WTC11 (cell line): Measurements from ENCODE around the gene DDX51. TPM values are rescaled to one million over a fixed set of nuclear protein-coding genes. Genes with fewer than 3 reads are reported as not detected.

Experiments
- E2F5 ChIP-seq: sonication (generic); formaldehyde crosslinking; IDR thresholded peaks from 2 replicates; pipeline ENCODE4 v1.8.1; 2022; ENCODE audit warnings: mild to moderate bottlenecking, moderate library complexity, missing genetic modification reagents
- ETV6 ChIP-seq: sonication (generic); formaldehyde crosslinking; IDR thresholded peaks from 2 replicates; pipeline ENCODE4 v1.8.1; 2022; ENCODE audit warnings: mild to moderate bottlenecking, missing genetic modification reagents
- FOXJ3 ChIP-seq: sonication (generic); formaldehyde crosslinking; IDR thresholded peaks from 2 replicates; pipeline ENCODE4 v1.9.0; 2021; ENCODE audit warnings: missing genetic modification reagents, mild to moderate bottlenecking, borderline replicate concordance
- FOXP1 ChIP-seq: sonication (generic); formaldehyde crosslinking; IDR thresholded peaks from 2 replicates; pipeline ENCODE4 v1.8.0; 2022; ENCODE audit warnings: missing genetic modification reagents, mild to moderate bottlenecking, moderate library complexity, borderline replicate concordance
- JUN ChIP-seq: sonication (generic); formaldehyde crosslinking; IDR thresholded peaks from 2 replicates; pipeline ENCODE4 v1.8.0; 2023; ENCODE audit warnings: mild to moderate bottlenecking, missing genetic modification reagents
- MXD4 ChIP-seq: fragments of 250-450 bp; sonication (Bioruptor Pico); IDR thresholded peaks from 2 replicates; pipeline ENCODE4 v1.8.0; 2021; ENCODE audit warnings: mild to moderate bottlenecking, moderate library complexity, borderline replicate concordance
- NR1H2 ChIP-seq: sonication (generic); formaldehyde crosslinking; IDR thresholded peaks from 2 replicates; pipeline ENCODE4 v1.9.0; 2021; ENCODE audit warnings: mild to moderate bottlenecking, moderate library complexity, missing genetic modification reagents
- OVOL2 ChIP-seq: fragments of 250-450 bp; sonication (Bioruptor Pico); IDR thresholded peaks from 2 replicates; pipeline ENCODE4 v1.9.0; 2021; ENCODE audit warnings: mild to moderate bottlenecking, borderline replicate concordance
- PRRX2 ChIP-seq: fragments of 250-450 bp; sonication (Bioruptor Pico); IDR thresholded peaks from 2 replicates; pipeline ENCODE4 v1.8.0; 2021; ENCODE audit warnings: mild to moderate bottlenecking
- RORB ChIP-seq: fragments of 250-450 bp; sonication (Bioruptor Pico); IDR thresholded peaks from 2 replicates; pipeline ENCODE4 v1.9.0; 2021; ENCODE audit warnings: mild to moderate bottlenecking
- SMAD4 ChIP-seq: sonication (generic); formaldehyde crosslinking; IDR thresholded peaks from 2 replicates; pipeline ENCODE4 v1.8.0; 2022; ENCODE audit warnings: mild to moderate bottlenecking, missing genetic modification reagents
- SP1 ChIP-seq: sonication (generic); formaldehyde crosslinking; conservative IDR thresholded peaks from 2 replicates; pipeline ENCODE4 v1.8.1; 2022; ENCODE audit warnings: missing genetic modification reagents
- ZNF263 ChIP-seq: sonication (generic); formaldehyde crosslinking; IDR thresholded peaks from 2 replicates; pipeline ENCODE4 v1.8.1; 2022; ENCODE audit warnings: low read depth, mild to moderate bottlenecking, moderate library complexity, missing genetic modification reagents
- ZNF317 ChIP-seq: sonication (generic); formaldehyde crosslinking; IDR thresholded peaks from 2 replicates; pipeline ENCODE4 v1.8.1; 2023; ENCODE audit warnings: low read depth, mild to moderate bottlenecking, moderate library complexity, missing genetic modification reagents, borderline replicate concordance
- total RNA-seq: library from RNA; stranded (reverse); gene quantifications from 3 replicates; pipeline ENCODE4 v1.2.3, GENCODE V29; 2021
- TF ChIP-seq, protein P1 (sequence below): sonication (generic); formaldehyde crosslinking; IDR thresholded peaks from 2 replicates; pipeline ENCODE4 v1.8.0; 2023; ENCODE audit warnings: missing genetic modification reagents, mild to moderate bottlenecking, borderline replicate concordance
- TF ChIP-seq, protein P2 (sequence below): fragments of 200-600 bp; IDR thresholded peaks from 2 replicates; pipeline ENCODE4 v1.8.0; 2022; ENCODE audit warnings: antibody characterized with exemption
- TF ChIP-seq, protein P3 (sequence below): fragments of 250-450 bp; sonication (Bioruptor Pico); IDR thresholded peaks from 2 replicates; pipeline ENCODE4 v1.9.0; 2021; ENCODE audit warnings: mild to moderate bottlenecking, borderline replicate concordance
- TF ChIP-seq, protein P4 (sequence below): sonication (generic); formaldehyde crosslinking; IDR thresholded peaks from 2 replicates; pipeline ENCODE4 v1.8.1; 2023; ENCODE audit warnings: mild to moderate bottlenecking, missing genetic modification reagents

Gene DDX51
- total RNA-seq, 1 experiment from 2014 or later = 32.7 TPM

- no peak for TF ChIP-seq OVOL2 (CRISPR knock-in tag)
- no peak for TF ChIP-seq RORB (CRISPR knock-in tag)
- no peak for TF ChIP-seq E2F5 (CRISPR knock-in tag)
- TF ChIP-seq ZNF263 (CRISPR knock-in tag) = no peak
- TF ChIP-seq, protein P1, sequence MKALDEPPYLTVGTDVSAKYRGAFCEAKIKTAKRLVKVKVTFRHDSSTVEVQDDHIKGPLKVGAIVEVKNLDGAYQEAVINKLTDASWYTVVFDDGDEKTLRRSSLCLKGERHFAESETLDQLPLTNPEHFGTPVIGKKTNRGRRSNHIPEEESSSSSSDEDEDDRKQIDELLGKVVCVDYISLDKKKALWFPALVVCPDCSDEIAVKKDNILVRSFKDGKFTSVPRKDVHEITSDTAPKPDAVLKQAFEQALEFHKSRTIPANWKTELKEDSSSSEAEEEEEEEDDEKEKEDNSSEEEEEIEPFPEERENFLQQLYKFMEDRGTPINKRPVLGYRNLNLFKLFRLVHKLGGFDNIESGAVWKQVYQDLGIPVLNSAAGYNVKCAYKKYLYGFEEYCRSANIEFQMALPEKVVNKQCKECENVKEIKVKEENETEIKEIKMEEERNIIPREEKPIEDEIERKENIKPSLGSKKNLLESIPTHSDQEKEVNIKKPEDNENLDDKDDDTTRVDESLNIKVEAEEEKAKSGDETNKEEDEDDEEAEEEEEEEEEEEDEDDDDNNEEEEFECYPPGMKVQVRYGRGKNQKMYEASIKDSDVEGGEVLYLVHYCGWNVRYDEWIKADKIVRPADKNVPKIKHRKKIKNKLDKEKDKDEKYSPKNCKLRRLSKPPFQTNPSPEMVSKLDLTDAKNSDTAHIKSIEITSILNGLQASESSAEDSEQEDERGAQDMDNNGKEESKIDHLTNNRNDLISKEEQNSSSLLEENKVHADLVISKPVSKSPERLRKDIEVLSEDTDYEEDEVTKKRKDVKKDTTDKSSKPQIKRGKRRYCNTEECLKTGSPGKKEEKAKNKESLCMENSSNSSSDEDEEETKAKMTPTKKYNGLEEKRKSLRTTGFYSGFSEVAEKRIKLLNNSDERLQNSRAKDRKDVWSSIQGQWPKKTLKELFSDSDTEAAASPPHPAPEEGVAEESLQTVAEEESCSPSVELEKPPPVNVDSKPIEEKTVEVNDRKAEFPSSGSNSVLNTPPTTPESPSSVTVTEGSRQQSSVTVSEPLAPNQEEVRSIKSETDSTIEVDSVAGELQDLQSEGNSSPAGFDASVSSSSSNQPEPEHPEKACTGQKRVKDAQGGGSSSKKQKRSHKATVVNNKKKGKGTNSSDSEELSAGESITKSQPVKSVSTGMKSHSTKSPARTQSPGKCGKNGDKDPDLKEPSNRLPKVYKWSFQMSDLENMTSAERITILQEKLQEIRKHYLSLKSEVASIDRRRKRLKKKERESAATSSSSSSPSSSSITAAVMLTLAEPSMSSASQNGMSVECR (CRISPR knock-in tag) = no peak
- no peak for TF ChIP-seq ETV6 (CRISPR knock-in tag)
- TF ChIP-seq FOXJ3 = no peak
- TF ChIP-seq, protein P2, sequence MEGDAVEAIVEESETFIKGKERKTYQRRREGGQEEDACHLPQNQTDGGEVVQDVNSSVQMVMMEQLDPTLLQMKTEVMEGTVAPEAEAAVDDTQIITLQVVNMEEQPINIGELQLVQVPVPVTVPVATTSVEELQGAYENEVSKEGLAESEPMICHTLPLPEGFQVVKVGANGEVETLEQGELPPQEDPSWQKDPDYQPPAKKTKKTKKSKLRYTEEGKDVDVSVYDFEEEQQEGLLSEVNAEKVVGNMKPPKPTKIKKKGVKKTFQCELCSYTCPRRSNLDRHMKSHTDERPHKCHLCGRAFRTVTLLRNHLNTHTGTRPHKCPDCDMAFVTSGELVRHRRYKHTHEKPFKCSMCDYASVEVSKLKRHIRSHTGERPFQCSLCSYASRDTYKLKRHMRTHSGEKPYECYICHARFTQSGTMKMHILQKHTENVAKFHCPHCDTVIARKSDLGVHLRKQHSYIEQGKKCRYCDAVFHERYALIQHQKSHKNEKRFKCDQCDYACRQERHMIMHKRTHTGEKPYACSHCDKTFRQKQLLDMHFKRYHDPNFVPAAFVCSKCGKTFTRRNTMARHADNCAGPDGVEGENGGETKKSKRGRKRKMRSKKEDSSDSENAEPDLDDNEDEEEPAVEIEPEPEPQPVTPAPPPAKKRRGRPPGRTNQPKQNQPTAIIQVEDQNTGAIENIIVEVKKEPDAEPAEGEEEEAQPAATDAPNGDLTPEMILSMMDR = no peak
- no peak for TF ChIP-seq NR1H2 (CRISPR knock-in tag)
- TF ChIP-seq, protein P3, sequence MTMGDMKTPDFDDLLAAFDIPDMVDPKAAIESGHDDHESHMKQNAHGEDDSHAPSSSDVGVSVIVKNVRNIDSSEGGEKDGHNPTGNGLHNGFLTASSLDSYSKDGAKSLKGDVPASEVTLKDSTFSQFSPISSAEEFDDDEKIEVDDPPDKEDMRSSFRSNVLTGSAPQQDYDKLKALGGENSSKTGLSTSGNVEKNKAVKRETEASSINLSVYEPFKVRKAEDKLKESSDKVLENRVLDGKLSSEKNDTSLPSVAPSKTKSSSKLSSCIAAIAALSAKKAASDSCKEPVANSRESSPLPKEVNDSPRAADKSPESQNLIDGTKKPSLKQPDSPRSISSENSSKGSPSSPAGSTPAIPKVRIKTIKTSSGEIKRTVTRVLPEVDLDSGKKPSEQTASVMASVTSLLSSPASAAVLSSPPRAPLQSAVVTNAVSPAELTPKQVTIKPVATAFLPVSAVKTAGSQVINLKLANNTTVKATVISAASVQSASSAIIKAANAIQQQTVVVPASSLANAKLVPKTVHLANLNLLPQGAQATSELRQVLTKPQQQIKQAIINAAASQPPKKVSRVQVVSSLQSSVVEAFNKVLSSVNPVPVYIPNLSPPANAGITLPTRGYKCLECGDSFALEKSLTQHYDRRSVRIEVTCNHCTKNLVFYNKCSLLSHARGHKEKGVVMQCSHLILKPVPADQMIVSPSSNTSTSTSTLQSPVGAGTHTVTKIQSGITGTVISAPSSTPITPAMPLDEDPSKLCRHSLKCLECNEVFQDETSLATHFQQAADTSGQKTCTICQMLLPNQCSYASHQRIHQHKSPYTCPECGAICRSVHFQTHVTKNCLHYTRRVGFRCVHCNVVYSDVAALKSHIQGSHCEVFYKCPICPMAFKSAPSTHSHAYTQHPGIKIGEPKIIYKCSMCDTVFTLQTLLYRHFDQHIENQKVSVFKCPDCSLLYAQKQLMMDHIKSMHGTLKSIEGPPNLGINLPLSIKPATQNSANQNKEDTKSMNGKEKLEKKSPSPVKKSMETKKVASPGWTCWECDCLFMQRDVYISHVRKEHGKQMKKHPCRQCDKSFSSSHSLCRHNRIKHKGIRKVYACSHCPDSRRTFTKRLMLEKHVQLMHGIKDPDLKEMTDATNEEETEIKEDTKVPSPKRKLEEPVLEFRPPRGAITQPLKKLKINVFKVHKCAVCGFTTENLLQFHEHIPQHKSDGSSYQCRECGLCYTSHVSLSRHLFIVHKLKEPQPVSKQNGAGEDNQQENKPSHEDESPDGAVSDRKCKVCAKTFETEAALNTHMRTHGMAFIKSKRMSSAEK (CRISPR knock-in tag) = no peak
- TF ChIP-seq SMAD4 (CRISPR knock-in tag) = 0 out of 2 replicates have a peak, but pooled peaks have one; percentile 7
- peak; percentile 22; the same call in 1 of the 2 replicates for TF ChIP-seq SP1 (CRISPR knock-in tag)
- TF ChIP-seq JUN = no peak
- TF ChIP-seq, protein P4, sequence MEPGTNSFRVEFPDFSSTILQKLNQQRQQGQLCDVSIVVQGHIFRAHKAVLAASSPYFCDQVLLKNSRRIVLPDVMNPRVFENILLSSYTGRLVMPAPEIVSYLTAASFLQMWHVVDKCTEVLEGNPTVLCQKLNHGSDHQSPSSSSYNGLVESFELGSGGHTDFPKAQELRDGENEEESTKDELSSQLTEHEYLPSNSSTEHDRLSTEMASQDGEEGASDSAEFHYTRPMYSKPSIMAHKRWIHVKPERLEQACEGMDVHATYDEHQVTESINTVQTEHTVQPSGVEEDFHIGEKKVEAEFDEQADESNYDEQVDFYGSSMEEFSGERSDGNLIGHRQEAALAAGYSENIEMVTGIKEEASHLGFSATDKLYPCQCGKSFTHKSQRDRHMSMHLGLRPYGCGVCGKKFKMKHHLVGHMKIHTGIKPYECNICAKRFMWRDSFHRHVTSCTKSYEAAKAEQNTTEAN = no peak
- no peak for TF ChIP-seq MXD4 (CRISPR knock-in tag)
- no peak for TF ChIP-seq PRRX2 (CRISPR knock-in tag)
- TF ChIP-seq ZNF317 (CRISPR knock-in tag) = no peak
- TF ChIP-seq FOXP1 = no peak; the same call in 1 of the 2 replicates
Observed at GRCh38 chr12:132190012-132190755, 46.1 kb upstream of the DDX51 start (continued).
